Epithelial cell of esophagus (primary cell): ENCODE measurements around the gene MGAT1.

Experiments
- DNase-seq: peaks from one replicate; pipeline ENCODE4 v3.0.0; 2010; ENCODE audit warnings: low read depth
- H3K4me3 ChIP-seq: 2 replicates; pipeline ENCODE4 v1.5.1; 2011; ENCODE audit warnings: mild to moderate bottlenecking, low read length, control low read depth
- TF ChIP-seq, protein P1 (sequence below): IDR thresholded peaks from 2 replicates; pipeline ENCODE4 v1.5.1; 2011; ENCODE audit warnings: low read depth, mild to moderate bottlenecking, low read length, control low read depth, inconsistent platforms; ENCODE audit not compliant: insufficient read depth; ENCODE audit errors: missing control alignments

MGAT1 gene

DNA sequence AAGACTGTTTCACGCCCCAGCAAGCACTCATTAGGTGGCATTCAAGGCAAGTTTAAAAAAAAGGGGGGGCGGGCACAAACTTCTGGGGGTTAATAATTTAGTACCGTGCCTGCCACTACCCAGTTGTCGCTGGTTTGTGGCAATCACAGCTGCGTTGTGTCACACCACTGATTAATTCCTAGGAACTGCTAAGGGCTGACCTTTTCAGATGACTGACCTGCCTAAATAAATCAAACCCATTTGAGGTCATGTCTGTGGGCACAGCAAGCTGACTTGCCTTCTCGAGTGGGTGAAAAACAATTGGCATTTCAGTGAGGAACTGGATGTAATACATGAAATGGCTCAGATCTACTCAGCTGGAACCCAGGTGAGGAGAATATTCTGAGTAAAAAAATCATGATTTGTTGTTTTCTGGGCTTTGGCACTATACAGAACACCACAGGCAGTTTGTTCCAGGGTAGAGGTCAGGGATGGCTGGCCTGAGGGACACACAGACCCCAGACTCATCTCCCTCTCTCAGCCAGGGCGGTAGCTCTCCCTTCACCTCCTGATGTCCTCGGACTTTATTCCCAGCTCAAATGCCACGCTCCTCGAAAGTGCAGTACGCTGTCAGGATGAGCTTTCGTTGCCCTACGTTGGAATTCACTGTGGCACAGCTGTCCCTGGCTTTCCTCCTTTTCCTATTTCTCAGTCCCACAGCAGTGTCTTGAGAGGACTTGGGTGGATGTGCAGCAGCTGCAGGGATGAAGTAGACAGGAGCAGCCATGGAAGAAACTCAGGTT, 15.5 kb upstream of the MGAT1 start:
- no peak overlapping the region for H3K4me3 ChIP-seq
- TF ChIP-seq, protein P1, sequence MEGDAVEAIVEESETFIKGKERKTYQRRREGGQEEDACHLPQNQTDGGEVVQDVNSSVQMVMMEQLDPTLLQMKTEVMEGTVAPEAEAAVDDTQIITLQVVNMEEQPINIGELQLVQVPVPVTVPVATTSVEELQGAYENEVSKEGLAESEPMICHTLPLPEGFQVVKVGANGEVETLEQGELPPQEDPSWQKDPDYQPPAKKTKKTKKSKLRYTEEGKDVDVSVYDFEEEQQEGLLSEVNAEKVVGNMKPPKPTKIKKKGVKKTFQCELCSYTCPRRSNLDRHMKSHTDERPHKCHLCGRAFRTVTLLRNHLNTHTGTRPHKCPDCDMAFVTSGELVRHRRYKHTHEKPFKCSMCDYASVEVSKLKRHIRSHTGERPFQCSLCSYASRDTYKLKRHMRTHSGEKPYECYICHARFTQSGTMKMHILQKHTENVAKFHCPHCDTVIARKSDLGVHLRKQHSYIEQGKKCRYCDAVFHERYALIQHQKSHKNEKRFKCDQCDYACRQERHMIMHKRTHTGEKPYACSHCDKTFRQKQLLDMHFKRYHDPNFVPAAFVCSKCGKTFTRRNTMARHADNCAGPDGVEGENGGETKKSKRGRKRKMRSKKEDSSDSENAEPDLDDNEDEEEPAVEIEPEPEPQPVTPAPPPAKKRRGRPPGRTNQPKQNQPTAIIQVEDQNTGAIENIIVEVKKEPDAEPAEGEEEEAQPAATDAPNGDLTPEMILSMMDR: no peak
- no peak for DNase-seq

DNA sequence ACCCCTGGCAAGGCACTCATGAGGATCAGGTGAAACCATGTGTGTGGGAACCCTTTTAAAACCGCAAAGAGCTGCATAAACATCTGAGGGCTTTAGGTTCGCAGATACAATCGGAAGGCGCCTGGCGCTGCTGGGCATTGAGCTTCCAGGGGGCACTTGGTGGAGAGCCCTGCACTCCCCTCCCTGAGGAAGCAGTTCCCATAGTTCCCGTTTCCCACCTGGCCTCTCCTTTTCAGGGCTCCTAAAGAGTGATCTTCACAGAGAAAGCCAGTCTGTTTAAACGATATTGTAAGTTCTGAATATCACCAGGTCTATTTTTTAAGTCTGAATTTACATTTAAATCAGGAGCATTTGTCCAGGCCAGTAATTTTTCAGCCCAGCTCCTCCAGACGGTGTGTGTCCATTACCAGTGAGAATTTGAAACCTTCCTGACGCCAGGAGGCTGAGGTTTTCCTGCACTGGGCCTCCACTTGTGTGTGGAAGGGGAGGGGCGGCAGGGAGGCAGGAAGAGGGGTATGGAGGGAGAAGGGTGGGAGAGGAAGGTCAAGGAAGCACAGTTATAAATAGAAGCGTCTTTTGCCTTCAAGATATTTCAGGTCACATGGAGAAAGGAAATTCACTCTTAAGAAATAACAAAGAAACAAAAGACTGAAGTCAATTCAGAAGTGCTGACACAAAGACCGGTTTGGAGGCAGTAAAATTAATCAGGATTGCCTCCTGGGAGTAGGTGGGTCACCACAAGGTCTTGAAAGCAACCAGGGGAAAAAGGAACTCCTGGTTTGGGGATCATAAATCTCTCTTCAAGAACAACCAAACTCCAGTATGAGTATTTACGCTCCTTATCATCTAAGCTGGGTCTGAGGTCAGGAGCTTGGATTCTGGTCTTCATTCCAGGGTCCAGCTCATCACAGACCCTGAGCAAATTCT, 14.3 kb upstream of the MGAT1 start:
- no peak for DNase-seq
- H3K4me3 ChIP-seq: no peak overlapping the region
- TF ChIP-seq, protein P1: no peak

GRCh38 chr5:180815293-180815917, 12.8 kb upstream of the MGAT1 start:
- no peak for DNase-seq
- no peak overlapping the region for H3K4me3 ChIP-seq
- TF ChIP-seq, protein P1: no peak

DNA sequence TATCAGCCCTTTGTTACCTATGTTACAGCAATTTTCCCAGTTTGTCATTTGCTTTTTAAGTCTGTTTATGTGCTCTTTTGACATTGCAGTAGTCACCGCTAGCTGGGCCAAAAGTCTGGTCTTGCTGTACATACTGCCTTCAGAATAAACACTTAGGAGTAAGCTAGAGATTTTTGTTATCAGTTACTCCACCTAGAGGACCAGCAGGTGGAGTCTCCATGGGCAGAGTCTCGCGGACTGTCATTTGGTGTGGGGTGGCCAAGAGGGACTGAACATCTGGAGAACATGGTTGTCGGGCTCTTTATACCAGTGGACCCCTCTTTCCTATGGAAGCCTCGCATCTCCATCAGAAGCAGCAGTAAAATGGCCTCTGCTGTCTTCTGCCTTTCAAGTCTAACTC, 10.8 kb upstream of the MGAT1 start:
- H3K4me3 ChIP-seq: no peak overlapping the region
- DNase-seq: no peak

DNA sequence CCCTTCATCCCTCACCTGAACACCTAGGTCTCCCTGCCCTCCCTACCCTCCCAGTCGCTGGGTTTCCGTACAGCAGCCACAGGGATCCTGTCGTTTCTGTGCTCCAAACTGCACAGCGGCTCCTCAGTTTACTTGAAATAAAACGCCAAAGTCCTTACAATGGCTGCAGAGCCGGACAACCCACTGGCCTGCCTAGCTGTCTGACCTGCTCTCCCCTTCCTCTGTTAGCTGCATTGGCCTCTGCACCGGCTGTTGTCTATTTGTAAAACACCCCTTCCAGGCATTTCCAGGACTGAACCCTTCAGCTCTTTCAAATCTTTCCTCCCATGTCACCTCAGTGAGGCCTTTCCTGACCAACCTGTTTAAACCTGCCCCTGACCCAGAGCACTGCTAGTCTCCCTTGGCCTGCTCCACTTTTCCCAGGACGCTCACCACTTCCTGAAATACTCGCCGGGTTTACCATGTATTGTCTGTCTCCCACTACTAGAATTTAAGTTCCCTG, 9.1 kb upstream of the MGAT1 start:
- no peak overlapping the region for H3K4me3 ChIP-seq
- DNase-seq: peak; percentile 62
- TF ChIP-seq, protein P1: no peak

More for the DNA sequence above, 10.8 kb upstream of the MGAT1 start:
- TF ChIP-seq, protein P1: peak; percentile 21

GRCh38 chr5:180810959-180811622, 8.5 kb upstream of the MGAT1 start:
- DNase-seq: no peak
- peak overlapping the region; percentile 80 for H3K4me3 ChIP-seq
- TF ChIP-seq, protein P1: no peak
